ENCODE measurements around the gene C1orf56.
A peak's percentile ranks its signal among the peaks of the same experiment; 100 is the strongest.
"Not testable (repeated sequence)": the region's sequence is repeated elsewhere in the genome, so short reads cannot be mapped to it uniquely, and the experiment has no call there.

Gene C1orf56

GRCh38 chr1:151072224-151072623 lies 24.7 kb downstream of the C1orf56 start:
- Histone ChIP-seq H3K36me3 (peaks cover 28% of the 10 kb centered on the region), H3K4me2 (peak overlapping the region; percentile 89; the same call in 1 of the 2 replicates), H3K4me3 (no peak overlapping the region), H3K9me3 (no peaks in the 10 kb centered on the region), H3K9ac (no peak overlapping the region), H4K20me1 (no peaks in the 10 kb centered on the region), H3K27me3 (no peaks in the 10 kb centered on the region), H3K27ac (no peak overlapping the region), H3K4me1 (peaks cover 35% of the 10 kb centered on the region)
- no peak for TF ChIP-seq Cebpa-rat (IDR thresholded peaks at IDR 0.05)

GRCh38 chr1:151085953-151086559 lies 38.5 kb downstream of the C1orf56 start:
- TF ChIP-seq Cebpa-rat (IDR thresholded peaks at IDR 0.05): no peak
- peaks cover 11% of the 10 kb centered on the region for H3K4me1 ChIP-seq
- no peak overlapping the region for H3K9ac ChIP-seq
- H3K27me3 ChIP-seq: no peaks in the 10 kb centered on the region
- no peaks in the 10 kb centered on the region for H3K9me3 ChIP-seq
- no peak overlapping the region for H3K4me2 ChIP-seq
- no peak overlapping the region for H3K4me3 ChIP-seq
- H3K27ac ChIP-seq: no peak overlapping the region
- H4K20me1 ChIP-seq: no peaks in the 10 kb centered on the region
- peaks cover 6% of the 10 kb centered on the region; the same call in 1 of the 2 replicates for H3K36me3 ChIP-seq

GRCh38 chr1:151097426-151097825 lies 49.9 kb downstream of the C1orf56 start:
- H3K27ac ChIP-seq, H3K27me3 ChIP-seq, H3K9me3 ChIP-seq, H3K36me3 ChIP-seq, H3K4me1 ChIP-seq, H4K20me1 ChIP-seq, H3K4me3 ChIP-seq, H3K4me2 ChIP-seq, H3K9ac ChIP-seq: not testable (repeated sequence)

- Histone ChIP-seq H3K9ac (no peak overlapping the region), H3K4me2 (no peak overlapping the region), H3K27ac (no peak overlapping the region), H3K4me3 (no peak overlapping the region), H4K20me1 (no peaks in the 10 kb centered on the region), H3K36me3 (no peaks in the 10 kb centered on the region), H3K27me3 (no peaks in the 10 kb centered on the region), H3K4me1 (no peaks in the 10 kb centered on the region), H3K9me3 (no peaks in the 10 kb centered on the region)
- TF ChIP-seq Cebpa-rat (IDR thresholded peaks at IDR 0.05): no peak
Measured at GRCh38 chr1:151098126-151098525, 50.6 kb downstream of the C1orf56 start.
